Ascending aorta (tissue), 2 donors: ENCODE data around the gene TEAD1. TPM values are rescaled to one million over a fixed set of nuclear protein-coding genes. Genes with fewer than 3 reads are reported as not detected.

Experiments used
- DNase-seq, 2 donors: peaks; one replicate each; pipeline ENCODE4 v3.0.0-alpha.2; 2019; ENCODE audit warnings: low spot score in 2 of 2
- H3K27ac ChIP-seq, 2 donors: fragments of 200-600 bp; sonication (generic); one replicate each; pipeline ENCODE4 v1.5.1; 2016 to 2017; ENCODE audit warnings: mild to moderate bottlenecking in 1 of 2
- H3K27me3 ChIP-seq: fragments of 200-600 bp; sonication (generic); one replicate; pipeline ENCODE4 v1.5.1; 2017
- H3K36me3 ChIP-seq, 2 donors: fragments of 200-600 bp; sonication (generic); one replicate each; pipeline ENCODE4 v1.5.1; 2016
- H3K4me1 ChIP-seq, 2 donors: fragments of 200-600 bp; sonication (generic); one replicate each; pipeline ENCODE4 v1.5.1; 2016 to 2017; ENCODE audit warnings: mild to moderate bottlenecking in 1 of 2
- H3K4me3 ChIP-seq, 2 donors: fragments of 200-600 bp; sonication (generic); one replicate each; pipeline ENCODE4 v1.5.1; 2016 to 2017; ENCODE audit warnings: mild to moderate bottlenecking in 1 of 2
- H3K9me3 ChIP-seq, 2 donors: fragments of 200-600 bp; sonication (generic); one replicate each; pipeline ENCODE4 v1.5.1; 2016
- intact Hi-C: fragments of 100-400 bp; cut with DNase I; formaldehyde crosslinking; loops from one replicate; pipeline ENCODE4 v1.15.1; 2023
- total RNA-seq: library from RNA; depleted of rRNA; stranded (reverse); fragments of >200 nt; gene quantifications from one replicate; pipeline ENCODE4 v1.1.0, GENCODE V29; 2016
- TF ChIP-seq, protein P1 (sequence below), 3 experiments: fragments of 200-600 bp in 2 of 3; fragments of 450-650 bp in 1 of 3; sonication (generic) in 2 of 3; IDR thresholded peaks; one replicate each; pipeline ENCODE4 v1.5.1; 2016 to 2019; ENCODE audit warnings: antibody characterized with exemption in 3 of 3, mild to moderate bottlenecking in 1 of 3, moderate library complexity in 1 of 3

The TEAD1 gene
- total RNA-seq, 1 donor from 2014 or later = 112 TPM

DNA sequence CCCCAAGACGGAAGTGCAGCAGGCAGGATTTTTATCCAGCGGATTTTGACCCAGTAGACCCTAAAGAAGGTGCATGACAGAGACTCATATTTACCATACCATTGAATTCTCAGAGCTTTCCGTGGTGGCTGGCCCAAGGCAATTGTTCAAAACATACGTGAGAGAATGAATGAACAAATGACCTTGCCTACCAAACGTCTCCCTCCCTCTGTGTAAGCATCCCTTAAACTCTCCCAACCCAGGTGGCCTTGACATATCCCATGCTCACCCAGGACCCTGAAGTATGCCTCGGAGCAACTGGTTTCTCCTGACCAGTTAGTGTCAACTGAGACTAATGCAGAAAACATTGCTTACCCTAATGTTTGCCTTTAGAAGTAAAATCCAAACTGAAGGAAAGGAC lies 154.9 kb downstream of the TEAD1 start:
- H3K4me3 ChIP-seq = no peak overlapping the region
- no peaks in the 10 kb centered on the region for H3K27me3 ChIP-seq
- H3K36me3 ChIP-seq = no peaks in the 10 kb centered on the region
- H3K9me3 ChIP-seq = peaks cover 0 to 9% of the 10 kb centered on the region in 2 donors
- H3K4me1 ChIP-seq = peaks cover 0 to 3% of the 10 kb centered on the region in 2 donors
- intact Hi-C loops = no loop called here
- DNase-seq = no peak
- TF ChIP-seq, protein P1, sequence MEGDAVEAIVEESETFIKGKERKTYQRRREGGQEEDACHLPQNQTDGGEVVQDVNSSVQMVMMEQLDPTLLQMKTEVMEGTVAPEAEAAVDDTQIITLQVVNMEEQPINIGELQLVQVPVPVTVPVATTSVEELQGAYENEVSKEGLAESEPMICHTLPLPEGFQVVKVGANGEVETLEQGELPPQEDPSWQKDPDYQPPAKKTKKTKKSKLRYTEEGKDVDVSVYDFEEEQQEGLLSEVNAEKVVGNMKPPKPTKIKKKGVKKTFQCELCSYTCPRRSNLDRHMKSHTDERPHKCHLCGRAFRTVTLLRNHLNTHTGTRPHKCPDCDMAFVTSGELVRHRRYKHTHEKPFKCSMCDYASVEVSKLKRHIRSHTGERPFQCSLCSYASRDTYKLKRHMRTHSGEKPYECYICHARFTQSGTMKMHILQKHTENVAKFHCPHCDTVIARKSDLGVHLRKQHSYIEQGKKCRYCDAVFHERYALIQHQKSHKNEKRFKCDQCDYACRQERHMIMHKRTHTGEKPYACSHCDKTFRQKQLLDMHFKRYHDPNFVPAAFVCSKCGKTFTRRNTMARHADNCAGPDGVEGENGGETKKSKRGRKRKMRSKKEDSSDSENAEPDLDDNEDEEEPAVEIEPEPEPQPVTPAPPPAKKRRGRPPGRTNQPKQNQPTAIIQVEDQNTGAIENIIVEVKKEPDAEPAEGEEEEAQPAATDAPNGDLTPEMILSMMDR (IDR thresholded peaks at IDR 0.05) = no peak
- H3K27ac ChIP-seq = no peak overlapping the region

DNA sequence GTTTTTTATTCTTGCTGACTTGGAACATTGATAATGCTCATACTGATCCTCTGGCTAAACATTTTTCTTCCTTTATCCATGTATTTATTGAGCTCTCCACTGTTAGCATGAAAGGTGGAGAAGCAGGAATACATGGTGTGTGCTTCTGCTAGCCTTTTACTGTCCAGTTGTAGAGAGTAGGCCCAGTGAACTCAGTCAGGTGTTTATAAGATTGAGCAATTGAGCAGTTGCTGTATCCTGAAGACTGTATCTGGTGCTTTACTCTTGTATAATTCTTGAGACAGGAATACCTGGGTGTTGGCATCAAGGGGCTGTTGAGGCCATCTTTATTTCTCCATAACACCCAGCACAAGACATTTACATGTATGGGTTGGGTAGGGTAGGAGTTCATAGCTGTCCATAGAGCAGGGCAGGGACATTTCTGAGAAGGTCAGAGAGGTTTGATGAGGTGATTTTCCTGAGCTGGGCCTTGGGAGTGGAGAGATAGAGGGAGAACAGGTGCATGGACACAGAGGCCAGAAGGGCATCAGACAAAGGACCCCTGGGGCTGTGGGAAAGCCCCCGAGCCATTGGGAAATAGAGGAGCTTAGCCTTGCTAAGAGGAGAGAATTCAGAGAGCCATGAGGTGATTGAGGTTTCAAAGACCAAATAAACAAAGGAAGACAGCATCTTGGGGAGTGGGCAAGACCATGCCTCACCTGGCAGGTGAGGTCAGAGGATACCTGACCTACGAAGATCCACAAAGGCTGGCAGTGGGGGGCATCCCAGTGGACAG lies 155.5 kb downstream of the TEAD1 start:
- Histone ChIP-seq H3K4me1 (peaks cover 0 to 3% of the 10 kb centered on the region in 2 donors), H3K9me3 (peaks cover 0 to 9% of the 10 kb centered on the region in 2 donors), H3K27ac (no peak overlapping the region), H3K36me3 (no peaks in the 10 kb centered on the region), H3K4me3 (no peak overlapping the region), H3K27me3 (no peaks in the 10 kb centered on the region)
- DNase-seq = no peak
- intact Hi-C loops = no loop called here
- TF ChIP-seq, protein P1 (IDR thresholded peaks at IDR 0.05) = no peak

DNA sequence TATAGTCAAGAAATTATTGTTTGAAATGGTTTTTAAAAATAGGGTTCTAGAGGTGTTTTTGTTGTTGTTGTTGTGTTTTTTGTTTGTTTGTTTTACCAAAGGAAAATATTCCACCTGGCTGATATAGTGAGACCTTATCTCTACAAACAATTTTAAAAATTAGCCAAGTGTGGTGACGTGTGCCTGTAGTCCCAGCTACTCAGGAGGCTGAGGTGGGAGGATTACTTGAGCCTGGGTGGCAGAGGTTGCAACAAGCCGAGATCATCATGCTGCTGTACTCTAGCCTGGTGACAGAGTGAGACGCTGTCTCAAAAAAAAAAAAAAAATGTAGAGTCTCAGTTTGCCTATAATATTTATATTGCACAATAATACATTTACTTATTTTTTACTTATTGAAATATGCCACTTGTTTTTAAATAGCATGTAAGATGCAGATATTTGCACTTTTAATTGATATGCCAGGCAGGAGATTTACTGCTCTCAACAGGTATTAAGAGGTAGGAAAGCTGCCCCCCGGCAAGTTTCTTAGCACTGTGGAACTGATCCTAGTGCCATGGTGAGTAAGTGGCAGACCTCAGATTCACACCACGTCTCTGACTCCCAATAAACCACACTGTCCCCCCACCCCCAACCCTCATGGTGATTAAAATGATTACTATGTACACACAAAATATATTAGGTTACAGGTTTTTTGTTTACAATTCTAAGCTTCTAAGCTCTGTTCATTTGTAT lies 157.4 kb downstream of the TEAD1 start:
- DNase-seq = no peak
- Histone ChIP-seq H3K4me3 (no peak overlapping the region), H3K9me3 (no peaks in the 10 kb centered on the region), H3K27me3 (no peaks in the 10 kb centered on the region), H3K4me1 (peaks cover 0 to 3% of the 10 kb centered on the region in 2 donors), H3K36me3 (no peaks in the 10 kb centered on the region), H3K27ac (no peak overlapping the region)
- TF ChIP-seq, protein P1 (IDR thresholded peaks at IDR 0.05) = no peak
- intact Hi-C loops = no loop called here

DNA sequence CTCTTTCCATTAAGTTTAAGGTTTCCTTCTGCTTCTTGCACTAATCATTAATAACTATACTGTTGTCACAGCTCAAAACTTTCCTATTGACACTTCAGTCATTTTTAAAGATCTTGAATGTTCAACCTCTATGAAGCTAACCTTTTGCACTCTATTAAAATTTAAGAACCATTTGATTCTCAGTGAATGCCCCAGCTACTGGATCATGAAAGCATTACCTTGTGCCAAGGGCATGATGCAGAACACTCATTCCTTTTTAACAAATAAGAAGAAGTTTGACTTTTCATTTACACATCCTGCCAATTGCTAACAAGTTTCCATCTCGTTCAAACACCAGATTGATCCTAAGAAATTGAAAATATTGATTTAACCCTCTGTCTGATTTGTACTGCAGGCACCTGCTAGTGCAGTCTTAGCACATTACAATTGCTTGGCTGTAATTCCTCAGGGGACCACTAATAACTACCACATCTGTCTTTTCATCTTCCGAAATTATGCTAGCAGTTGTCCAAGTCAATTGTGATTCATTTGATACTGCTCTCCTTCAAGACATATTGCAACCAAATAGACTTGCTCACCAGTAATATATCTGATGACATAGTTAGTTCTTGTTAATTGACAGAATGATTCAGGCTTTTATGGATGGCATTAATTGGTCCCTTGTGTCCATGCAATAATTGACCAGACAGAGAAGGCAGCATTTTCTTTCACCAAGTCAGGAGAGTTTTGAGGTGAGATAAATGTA lies 158.4 kb downstream of the TEAD1 start:
- intact Hi-C loops = no loop called here
- Histone ChIP-seq H3K4me1 (peaks cover 0 to 3% of the 10 kb centered on the region in 2 donors), H3K27ac (no peak overlapping the region), H3K27me3 (no peaks in the 10 kb centered on the region), H3K9me3 (no peaks in the 10 kb centered on the region), H3K36me3 (no peaks in the 10 kb centered on the region), H3K4me3 (no peak overlapping the region)
- TF ChIP-seq, protein P1 (IDR thresholded peaks at IDR 0.05) = no peak
- no peak for DNase-seq

DNA sequence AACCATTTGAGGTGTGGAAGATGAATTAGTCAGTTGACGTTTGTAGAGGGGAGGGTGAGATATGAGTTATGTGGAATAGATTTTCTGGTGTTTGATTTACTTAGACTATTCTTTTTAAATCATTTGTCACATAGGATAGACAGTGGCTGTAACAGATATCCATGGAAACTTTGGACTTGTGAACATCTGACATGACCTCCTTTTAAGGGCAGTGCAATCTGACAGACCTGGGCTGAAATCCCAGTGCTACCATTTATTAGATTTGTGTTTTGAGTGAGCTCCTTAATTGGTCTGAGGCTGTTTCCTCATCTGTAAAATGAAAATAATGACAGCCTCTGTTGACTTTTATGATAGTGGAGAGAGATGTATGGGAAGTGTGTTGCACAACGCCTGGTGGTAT lies 159.9 kb downstream of the TEAD1 start:
- Histone ChIP-seq H3K36me3 (no peaks in the 10 kb centered on the region), H3K9me3 (no peaks in the 10 kb centered on the region), H3K27ac (no peak overlapping the region), H3K27me3 (no peaks in the 10 kb centered on the region), H3K4me1 (peaks cover 0 to 3% of the 10 kb centered on the region in 2 donors), H3K4me3 (no peak overlapping the region)
- TF ChIP-seq, protein P1 (IDR thresholded peaks at IDR 0.05) = no peak
- no peak for DNase-seq
- intact Hi-C loops = no loop called here
